ENCODE results near the gene TJP1. TPM values are rescaled to one million over a fixed set of nuclear protein-coding genes. Genes with fewer than 3 reads are reported as not detected.
"Not testable (repeated sequence)": the region's sequence is repeated elsewhere in the genome, so short reads cannot be mapped to it uniquely, and the experiment has no call there.

TJP1 gene
- total RNA-seq, 1 donor from 2014 or later, result not detected

GRCh38 chr15:29668120-29668602 is 154.1 kb downstream of the TJP1 start:
- H3K9me3 Mint-ChIP-seq, result no peaks in the 10 kb centered on the region
- no peaks in the 10 kb centered on the region for H3K4me1 Mint-ChIP-seq
- peaks cover 3% of the 10 kb centered on the region for H3K27me3 Mint-ChIP-seq
- no peak overlapping the region for H3K27ac Mint-ChIP-seq
- H3K36me3 Mint-ChIP-seq (ENCODE audit: low read depth), result no peaks in the 10 kb centered on the region
- DNase-seq, result peak; percentile 69
- intact Hi-C loops (cut with micrococcal nuclease), result no loop called here
- no peak overlapping the region for H3K4me3 Mint-ChIP-seq

DNA sequence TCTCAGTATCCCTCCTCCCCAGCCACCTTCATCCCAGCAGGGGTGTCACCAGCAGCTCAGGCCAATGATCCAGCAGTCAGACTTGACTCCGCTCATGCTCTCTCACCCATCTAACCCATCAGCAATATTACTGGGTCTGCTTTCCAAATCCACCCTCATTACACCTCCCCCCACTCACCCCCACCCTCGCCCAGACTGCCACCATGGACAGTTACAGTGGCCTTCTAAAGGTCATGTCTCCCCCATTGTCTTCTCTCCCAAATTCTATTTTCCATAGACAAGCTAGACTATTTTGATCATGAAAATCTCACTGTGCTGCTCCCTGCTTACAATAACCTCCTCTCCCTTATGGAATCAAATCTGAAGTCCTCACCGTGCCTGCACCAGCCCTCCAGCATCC is 156.0 kb downstream of the TJP1 start:
- Mint-ChIP-seq H3K27ac (no peak overlapping the region), H3K36me3 (ENCODE audit: low read depth) (no peaks in the 10 kb centered on the region), H3K27me3 (no peaks in the 10 kb centered on the region), H3K4me1 (no peaks in the 10 kb centered on the region), H3K4me3 (no peak overlapping the region), H3K9me3 (no peaks in the 10 kb centered on the region)
- intact Hi-C loops (cut with micrococcal nuclease), result no loop called here
- DNase-seq, result no peak

GRCh38 chr15:29665444-29666003 is 156.7 kb downstream of the TJP1 start:
- Mint-ChIP-seq H3K4me1 (no peaks in the 10 kb centered on the region), H3K36me3 (ENCODE audit: low read depth) (no peaks in the 10 kb centered on the region), H3K9me3 (no peaks in the 10 kb centered on the region), H3K4me3 (no peak overlapping the region), H3K27me3 (no peaks in the 10 kb centered on the region), H3K27ac (no peak overlapping the region)
- DNase-seq, result no peak
- intact Hi-C loops (cut with micrococcal nuclease), result no loop called here

GRCh38 chr15:29664406-29664805 is 157.9 kb downstream of the TJP1 start:
- Mint-ChIP-seq H3K27ac (no peak overlapping the region), H3K4me1 (no peaks in the 10 kb centered on the region), H3K27me3 (no peaks in the 10 kb centered on the region), H3K9me3 (no peaks in the 10 kb centered on the region), H3K4me3 (no peak overlapping the region), H3K36me3 (ENCODE audit: low read depth) (no peaks in the 10 kb centered on the region)
- no peak for DNase-seq
- intact Hi-C loops (cut with micrococcal nuclease), result no loop called here

DNA sequence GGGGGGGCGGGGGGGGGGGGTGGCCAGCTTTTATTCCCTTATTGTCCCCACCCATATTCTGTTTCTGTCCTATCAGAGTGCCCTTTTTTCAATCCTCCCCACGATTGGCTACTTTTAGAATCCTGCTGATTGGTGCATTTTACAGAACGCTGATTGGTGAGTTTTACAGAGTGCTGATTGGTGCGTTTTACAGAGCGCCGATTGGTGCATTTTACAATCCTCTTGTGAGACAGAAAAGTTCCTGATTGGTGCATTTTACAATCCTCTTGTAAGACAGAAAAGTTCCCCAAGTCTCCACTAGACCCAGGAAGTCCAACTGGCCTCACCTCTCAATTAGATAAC is 164.8 kb downstream of the TJP1 start:
- H3K36me3 Mint-ChIP-seq (ENCODE audit: low read depth); intact Hi-C loops (cut with micrococcal nuclease); H3K4me1 Mint-ChIP-seq; H3K27ac Mint-ChIP-seq; H3K4me3 Mint-ChIP-seq; H3K27me3 Mint-ChIP-seq; DNase-seq: not testable (repeated sequence)
- H3K9me3 Mint-ChIP-seq, result peaks cover 10% of the 10 kb centered on the region

GRCh38 chr15:29656636-29657475 is 165.4 kb downstream of the TJP1 start:
- Mint-ChIP-seq H3K4me3 (no peak overlapping the region), H3K27me3 (no peaks in the 10 kb centered on the region), H3K36me3 (ENCODE audit: low read depth) (no peaks in the 10 kb centered on the region), H3K9me3 (peaks cover 10% of the 10 kb centered on the region), H3K27ac (no peak overlapping the region), H3K4me1 (no peaks in the 10 kb centered on the region)
- intact Hi-C loops (cut with micrococcal nuclease), result no loop called here
- DNase-seq, result no peak

DNA sequence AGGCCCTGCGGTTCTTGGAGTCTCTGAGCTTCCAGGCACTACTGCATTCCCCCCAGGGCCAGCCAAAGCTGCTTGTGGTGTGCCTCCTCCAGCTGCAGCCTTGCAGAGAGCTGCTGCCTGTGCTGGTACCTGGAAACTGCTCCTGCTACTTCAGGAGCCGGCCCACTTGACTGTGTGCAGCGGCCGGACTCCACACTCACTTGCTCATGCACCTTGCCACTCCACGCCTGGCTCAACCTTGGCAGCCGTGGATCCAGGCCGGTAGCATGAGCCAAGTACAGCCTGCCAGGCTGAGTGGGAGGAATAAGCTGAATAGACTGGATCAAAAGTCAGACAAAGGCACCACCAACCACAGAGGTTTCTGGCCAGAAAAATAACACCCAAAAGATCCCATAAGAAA is 169.7 kb downstream of the TJP1 start:
- no peaks in the 10 kb centered on the region for H3K4me1 Mint-ChIP-seq
- H3K27me3 Mint-ChIP-seq, result no peaks in the 10 kb centered on the region
- intact Hi-C loops (cut with micrococcal nuclease), result no loop called here
- no peak overlapping the region for H3K4me3 Mint-ChIP-seq
- H3K27ac Mint-ChIP-seq, result no peak overlapping the region
- DNase-seq, result no peak
- peaks cover 9% of the 10 kb centered on the region for H3K9me3 Mint-ChIP-seq
- H3K36me3 Mint-ChIP-seq (ENCODE audit: low read depth), result no peaks in the 10 kb centered on the region

DNA sequence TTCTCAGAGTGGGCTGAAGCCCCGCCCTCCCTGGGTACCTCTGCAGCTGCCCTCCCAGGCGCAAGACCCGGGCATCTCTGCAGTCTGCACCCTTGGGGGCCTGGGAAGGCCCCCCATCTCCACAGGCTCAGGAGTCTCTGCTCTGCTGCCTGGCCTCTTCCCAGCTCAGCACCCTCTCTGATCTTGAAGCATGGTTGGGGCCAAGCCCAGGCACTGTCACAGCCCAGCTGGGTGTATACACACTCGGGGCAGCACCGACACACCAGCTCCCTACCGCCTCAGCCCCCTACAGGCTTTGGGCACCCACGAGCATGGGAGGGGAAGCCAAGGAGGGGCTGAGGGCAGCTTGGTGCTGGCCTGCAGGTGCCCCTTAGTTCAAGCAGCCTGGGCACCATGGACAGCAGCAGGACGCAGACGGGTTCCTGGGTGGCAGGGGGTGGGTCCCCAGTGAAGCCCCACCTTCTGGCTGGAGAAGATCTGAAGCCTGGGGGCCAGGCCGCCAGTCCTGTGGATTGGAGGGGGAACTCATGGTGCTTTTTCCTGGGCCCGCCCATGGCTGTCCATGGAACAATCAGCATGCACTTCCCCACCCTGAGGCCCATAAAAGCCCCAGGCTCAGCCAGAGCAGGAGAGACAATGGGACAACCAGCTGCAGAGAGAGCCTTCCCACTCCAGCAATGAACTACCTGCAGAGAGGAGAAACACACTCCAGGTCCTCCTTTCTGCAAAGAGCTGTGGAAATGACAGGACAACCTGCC is 170.6 kb downstream of the TJP1 start:
- H3K36me3 Mint-ChIP-seq (ENCODE audit: low read depth), result no peaks in the 10 kb centered on the region
- no peaks in the 10 kb centered on the region for H3K27me3 Mint-ChIP-seq
- no peak overlapping the region for H3K4me3 Mint-ChIP-seq
- no peak overlapping the region for H3K27ac Mint-ChIP-seq
- DNase-seq, result no peak
- intact Hi-C loops (cut with micrococcal nuclease), result no loop called here
- peaks cover 6% of the 10 kb centered on the region for H3K9me3 Mint-ChIP-seq
- no peaks in the 10 kb centered on the region for H3K4me1 Mint-ChIP-seq
